ENCODE results near the gene PCDHB16. TPM values are rescaled to one million over a fixed set of nuclear protein-coding genes. Genes with fewer than 3 reads are reported as not detected.
"Not testable (repeated sequence)": the region's sequence is repeated elsewhere in the genome, so short reads cannot be mapped to it uniquely, and the experiment has no call there.

PCDHB16 gene
- total RNA-seq, 1 experiment from 2014 or later, result not detected

DNA sequence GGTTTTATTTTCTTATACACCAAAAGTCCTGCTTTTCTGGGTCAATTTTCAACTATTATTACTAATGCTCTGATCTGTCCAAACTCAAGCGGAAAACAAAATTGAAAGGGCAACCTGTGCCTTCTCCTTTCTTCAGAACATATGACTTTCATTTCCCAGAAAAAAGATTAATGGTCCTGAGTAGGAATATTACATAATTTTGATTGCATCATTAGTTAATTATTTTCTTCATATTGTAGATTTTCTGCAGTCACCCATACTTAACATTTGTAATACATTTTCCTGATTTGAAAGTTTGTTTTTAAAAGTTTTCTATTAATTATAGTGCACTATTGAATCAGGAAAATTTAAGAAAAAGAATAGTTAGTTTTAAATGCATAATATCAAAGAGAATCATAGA is 6.3 kb upstream of the PCDHB16 start:
- no peaks in the 10 kb centered on the region for H3K4me1 ChIP-seq (replicated peaks; ENCODE audit: insufficient read depth)
- TF ChIP-seq EZH2 (IDR thresholded peaks at IDR 0.05; ENCODE audit: low read depth), result no peak
- TF ChIP-seq, protein P1, sequence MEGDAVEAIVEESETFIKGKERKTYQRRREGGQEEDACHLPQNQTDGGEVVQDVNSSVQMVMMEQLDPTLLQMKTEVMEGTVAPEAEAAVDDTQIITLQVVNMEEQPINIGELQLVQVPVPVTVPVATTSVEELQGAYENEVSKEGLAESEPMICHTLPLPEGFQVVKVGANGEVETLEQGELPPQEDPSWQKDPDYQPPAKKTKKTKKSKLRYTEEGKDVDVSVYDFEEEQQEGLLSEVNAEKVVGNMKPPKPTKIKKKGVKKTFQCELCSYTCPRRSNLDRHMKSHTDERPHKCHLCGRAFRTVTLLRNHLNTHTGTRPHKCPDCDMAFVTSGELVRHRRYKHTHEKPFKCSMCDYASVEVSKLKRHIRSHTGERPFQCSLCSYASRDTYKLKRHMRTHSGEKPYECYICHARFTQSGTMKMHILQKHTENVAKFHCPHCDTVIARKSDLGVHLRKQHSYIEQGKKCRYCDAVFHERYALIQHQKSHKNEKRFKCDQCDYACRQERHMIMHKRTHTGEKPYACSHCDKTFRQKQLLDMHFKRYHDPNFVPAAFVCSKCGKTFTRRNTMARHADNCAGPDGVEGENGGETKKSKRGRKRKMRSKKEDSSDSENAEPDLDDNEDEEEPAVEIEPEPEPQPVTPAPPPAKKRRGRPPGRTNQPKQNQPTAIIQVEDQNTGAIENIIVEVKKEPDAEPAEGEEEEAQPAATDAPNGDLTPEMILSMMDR (conservative IDR thresholded peaks at IDR 0.05), result no peak
- no peaks in the 10 kb centered on the region for H3K27me3 ChIP-seq (ENCODE audit: insufficient read depth, low read depth)
- no peaks in the 10 kb centered on the region for H3F3A ChIP-seq (ENCODE audit: insufficient read depth, low read depth)
- H2AFZ ChIP-seq, result no peak overlapping the region
- peaks cover 4% of the 10 kb centered on the region; the same call in 1 of the 2 replicates for H3K9me3 ChIP-seq (ENCODE audit: insufficient read depth, low read depth)
- no peak overlapping the region for H3K4me2 ChIP-seq
- no peaks in the 10 kb centered on the region for H3K9me2 ChIP-seq (ENCODE audit: insufficient read depth)
- intact Hi-C loops (cut with micrococcal nuclease; ENCODE audit: unreplicated experiment), result no loop called here
- H4K20me1 ChIP-seq (ENCODE audit: insufficient read depth), result no peaks in the 10 kb centered on the region
- no peaks in the 10 kb centered on the region for H3K79me2 ChIP-seq (ENCODE audit: low read depth)
- no peak overlapping the region for H3K27ac ChIP-seq
- POLR2A ChIA-PET (ENCODE audit: unreplicated experiment), result no interaction called here
- H3K4me3 ChIP-seq, result no peak overlapping the region
- no peak for DNase-seq
- CTCF ChIA-PET, result no interaction called here
- no peaks in the 10 kb centered on the region for H3K36me3 ChIP-seq (ENCODE audit: low read depth)
- BruUV-seq (replicated peaks), result no TSS peak

DNA sequence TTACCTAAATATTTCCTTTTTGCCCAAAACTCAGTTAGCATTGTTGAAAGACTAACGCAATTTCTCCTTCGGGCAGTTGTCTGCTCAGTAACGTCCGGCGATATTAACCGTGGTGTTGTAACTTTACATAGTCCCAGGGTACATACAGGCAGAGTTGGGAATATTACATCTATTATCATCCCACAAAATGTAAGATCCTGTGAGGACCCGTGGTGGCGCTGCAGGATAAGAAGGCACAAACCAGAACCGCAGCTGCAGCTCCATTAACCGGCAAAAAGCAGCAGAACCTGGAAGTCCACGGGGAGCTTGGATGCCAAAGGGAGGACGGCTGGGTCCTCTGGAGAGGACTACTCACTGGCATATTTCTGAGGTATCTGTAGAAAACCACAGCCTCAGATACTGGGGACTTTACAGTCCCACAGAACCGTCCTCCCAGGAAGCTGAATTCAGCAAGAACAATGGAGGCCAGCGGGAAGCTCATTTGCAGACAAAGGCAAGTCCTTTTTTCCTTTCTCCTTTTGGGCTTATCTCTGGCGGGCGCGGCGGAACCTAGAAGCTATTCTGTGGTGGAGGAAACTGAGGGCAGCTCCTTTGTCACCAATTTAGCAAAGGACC is 4.5 kb upstream of the PCDHB16 start, which contains the start of gene PCDHB8:
TSS of gene PCDHB8 (plus strand) at position 214 of the 615 bp plus-strand sequence. CDS start at position 459, 245 bp downstream.
- POLR2A ChIA-PET (ENCODE audit: unreplicated experiment), result interaction anchor here (0.7 kb wide), 1 partner anchor 22 kb away, joined by 4 read pairs; no protein-coding TSS in a partner anchor

DNA sequence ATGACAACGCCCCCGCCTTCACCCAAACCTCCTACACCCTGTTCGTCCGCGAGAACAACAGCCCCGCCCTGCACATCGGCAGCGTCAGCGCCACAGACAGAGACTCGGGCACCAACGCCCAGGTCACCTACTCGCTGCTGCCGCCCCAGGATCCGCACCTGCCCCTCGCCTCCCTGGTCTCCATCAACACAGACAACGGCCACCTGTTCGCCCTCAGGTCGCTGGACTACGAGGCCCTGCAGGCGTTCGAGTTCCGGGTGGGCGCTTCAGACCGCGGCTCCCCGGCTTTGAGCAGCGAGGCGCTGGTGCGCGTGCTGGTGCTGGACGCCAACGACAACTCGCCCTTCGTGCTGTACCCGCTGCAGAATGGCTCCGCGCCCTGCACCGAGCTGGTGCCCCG is 2.8 kb upstream of the PCDHB16 start:
- H4K20me1 ChIP-seq (ENCODE audit: insufficient read depth); H3K27ac ChIP-seq; H3K4me2 ChIP-seq; H3F3A ChIP-seq (ENCODE audit: insufficient read depth, low read depth); H3K36me3 ChIP-seq (ENCODE audit: low read depth); H3K4me1 ChIP-seq (replicated peaks; ENCODE audit: insufficient read depth); CTCF ChIA-PET; intact Hi-C loops (cut with micrococcal nuclease; ENCODE audit: unreplicated experiment); H3K4me3 ChIP-seq; H2AFZ ChIP-seq; H3K9me2 ChIP-seq (ENCODE audit: insufficient read depth); H3K79me2 ChIP-seq (ENCODE audit: low read depth); BruUV-seq (replicated peaks); DNase-seq; H3K27me3 ChIP-seq (ENCODE audit: insufficient read depth, low read depth); H3K9me3 ChIP-seq (ENCODE audit: insufficient read depth, low read depth): not testable (repeated sequence)
- POLR2A ChIA-PET (ENCODE audit: unreplicated experiment), result interaction anchor here (0.6 kb wide), 1 partner anchor 72 kb away, joined by 10 read pairs; no protein-coding TSS in a partner anchor

More for the DNA sequence above, 4.5 kb upstream of the PCDHB16 start, which contains the start of gene PCDHB8:
- H3K27ac ChIP-seq; H3K9me3 ChIP-seq (ENCODE audit: insufficient read depth, low read depth); H2AFZ ChIP-seq; H3K4me2 ChIP-seq; CTCF ChIA-PET; H3K27me3 ChIP-seq (ENCODE audit: insufficient read depth, low read depth); BruUV-seq (replicated peaks); H3K79me2 ChIP-seq (ENCODE audit: low read depth); H3K9me2 ChIP-seq (ENCODE audit: insufficient read depth); DNase-seq; intact Hi-C loops (cut with micrococcal nuclease; ENCODE audit: unreplicated experiment); H3K4me1 ChIP-seq (replicated peaks; ENCODE audit: insufficient read depth); H4K20me1 ChIP-seq (ENCODE audit: insufficient read depth); H3F3A ChIP-seq (ENCODE audit: insufficient read depth, low read depth); H3K36me3 ChIP-seq (ENCODE audit: low read depth); H3K4me3 ChIP-seq: not testable (repeated sequence)

DNA sequence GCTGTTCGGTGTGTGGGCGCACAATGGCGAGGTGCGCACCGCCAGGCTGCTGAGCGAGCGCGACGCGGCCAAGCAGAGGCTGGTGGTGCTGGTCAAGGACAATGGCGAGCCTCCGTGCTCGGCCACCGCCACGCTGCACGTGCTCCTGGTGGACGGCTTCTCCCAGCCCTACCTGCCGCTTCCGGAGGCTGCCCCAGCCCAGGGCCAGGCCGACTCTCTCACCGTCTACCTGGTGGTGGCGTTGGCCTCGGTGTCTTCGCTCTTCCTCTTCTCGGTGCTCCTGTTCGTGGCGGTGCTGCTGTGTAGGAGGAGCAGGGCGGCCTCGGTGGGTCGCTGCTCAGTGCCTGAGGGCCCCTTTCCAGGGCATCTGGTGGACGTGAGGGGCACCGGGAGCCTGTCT is 2.3 kb upstream of the PCDHB16 start:
- H3K9me2 ChIP-seq (ENCODE audit: insufficient read depth); H3F3A ChIP-seq (ENCODE audit: insufficient read depth, low read depth); H3K4me2 ChIP-seq; CTCF ChIA-PET; H3K4me1 ChIP-seq (replicated peaks; ENCODE audit: insufficient read depth); BruUV-seq (replicated peaks); H3K27me3 ChIP-seq (ENCODE audit: insufficient read depth, low read depth); H3K4me3 ChIP-seq; H2AFZ ChIP-seq; H3K9me3 ChIP-seq (ENCODE audit: insufficient read depth, low read depth); DNase-seq; H3K79me2 ChIP-seq (ENCODE audit: low read depth); H4K20me1 ChIP-seq (ENCODE audit: insufficient read depth); H3K36me3 ChIP-seq (ENCODE audit: low read depth); H3K27ac ChIP-seq: not testable (repeated sequence)
- intact Hi-C loops (cut with micrococcal nuclease; ENCODE audit: unreplicated experiment), result loop anchor here (10.0 kb wide), 1 partner anchor 95 kb away; no protein-coding TSS in a partner anchor
- POLR2A ChIA-PET (ENCODE audit: unreplicated experiment), result interaction anchor here (0.6 kb wide), 1 partner anchor 72 kb away, joined by 10 read pairs; no protein-coding TSS in a partner anchor

Data from PC-9 (cell line).